ENCODE data around the gene LIPN.

- TF ChIP-seq CTCF (IDR thresholded peaks at IDR 0.05) (no peak), POLR2A (IDR thresholded peaks at IDR 0.05) (no peak)
These were observed 61.1 kb downstream of the LIPN start for GRCh38 chr10:88820748-88821401.

Measured in breast epithelium (tissue), 3 donors.